8988T (cell line): ENCODE measurements around the gene CTSD.

Source experiments
- DNase-seq: peaks from one replicate; pipeline ENCODE4 v3.0.0; 2011

The CTSD gene

GRCh38 chr11:1742869-1743584, 20.7 kb downstream of the CTSD start:
- DNase-seq: no peak

GRCh38 chr11:1742371-1742770, 21.4 kb downstream of the CTSD start:
- no peak for DNase-seq

GRCh38 chr11:1741741-1742140, 22.0 kb downstream of the CTSD start:
- no peak for DNase-seq

- no peak for DNase-seq
These were observed 22.8 kb downstream of the CTSD start for GRCh38 chr11:1740786-1741530.

- DNase-seq: no peak
These were observed 24.2 kb downstream of the CTSD start for GRCh38 chr11:1739576-1739975.

- DNase-seq: no peak
These were observed 25.3 kb downstream of the CTSD start for GRCh38 chr11:1738380-1738779.

GRCh38 chr11:1737080-1737757, 26.5 kb downstream of the CTSD start:
- no peak for DNase-seq

GRCh38 chr11:1736447-1736992, 27.2 kb downstream of the CTSD start:
- DNase-seq: no peak

GRCh38 chr11:1735271-1735670, 28.5 kb downstream of the CTSD start:
- no peak for DNase-seq

GRCh38 chr11:1734641-1735081, 29.1 kb downstream of the CTSD start:
- no peak for DNase-seq

- DNase-seq: no peak
These were observed 29.7 kb downstream of the CTSD start for GRCh38 chr11:1733716-1734640.

- DNase-seq: no peak
These were observed 30.6 kb downstream of the CTSD start for GRCh38 chr11:1733009-1733715.

GRCh38 chr11:1732418-1733008, 31.2 kb downstream of the CTSD start:
- no peak for DNase-seq

- DNase-seq: no peak
These were observed 32.2 kb downstream of the CTSD start for GRCh38 chr11:1731451-1732059.

GRCh38 chr11:1730059-1730629, 33.6 kb downstream of the CTSD start:
- no peak for DNase-seq

GRCh38 chr11:1729692-1730011, 34.1 kb downstream of the CTSD start:
- DNase-seq: no peak

- DNase-seq: no peak
These were observed 34.6 kb downstream of the CTSD start for GRCh38 chr11:1728931-1729691.

GRCh38 chr11:1728301-1728700, 35.4 kb downstream of the CTSD start:
- DNase-seq: no peak

GRCh38 chr11:1727861-1728260, 35.9 kb downstream of the CTSD start:
- DNase-seq: no peak
